Bronchial epithelial cell (primary cell): Measurements from ENCODE around the gene HES5. TPM values are rescaled to one million over a fixed set of nuclear protein-coding genes. Genes with fewer than 3 reads are reported as not detected.

ENCODE experiments used
- DNase-seq: peaks from one replicate; pipeline ENCODE4 v3.0.0-alpha.2; 2010; ENCODE audit warnings: low read depth
- FAIRE-seq: peaks from 2 replicates; lab custom pipeline; 2011; peaks lifted over from hg19 to GRCh38; lab: Jason Lieb, UNC
- H3K27me3 ChIP-seq: 2 replicates; pipeline ENCODE4 v1.5.1; 2011; ENCODE audit warnings: low read length; ENCODE audit not compliant: control insufficient read depth, insufficient read depth
- H3K36me3 ChIP-seq: 2 replicates; pipeline ENCODE4 v1.5.1; 2011; ENCODE audit warnings: low read length; ENCODE audit not compliant: control insufficient read depth, insufficient read depth
- H3K4me3 ChIP-seq: 2 replicates; pipeline ENCODE4 v1.5.1; 2011; ENCODE audit warnings: mild to moderate bottlenecking, low read depth, low read length, control low read depth
- CTCF ChIP-seq: IDR thresholded peaks from 2 replicates; pipeline ENCODE4 v1.5.1; 2011; ENCODE audit warnings: mild to moderate bottlenecking, moderate library complexity, low read length, control low read depth, inconsistent platforms; ENCODE audit not compliant: insufficient read depth, severe bottlenecking
- total RNA-seq: library from RNA; depleted of rRNA; stranded (reverse); fragments of >200 nt; gene quantifications from 2 replicates; pipeline ENCODE4 v1.2.1, GENCODE V29; 2014

The HES5 gene
- total RNA-seq, 1 donor from 2014 or later: 2.9 TPM

GRCh38 chr1:2520806-2521205 is 9.3 kb downstream of the HES5 start:
- FAIRE-seq: no peak
- no peaks in the 10 kb centered on the region for H3K27me3 ChIP-seq
- no peak for TF ChIP-seq CTCF
- H3K4me3 ChIP-seq: no peak overlapping the region
- DNase-seq: no peak
- H3K36me3 ChIP-seq: peaks cover 37% of the 10 kb centered on the region

GRCh38 chr1:2520206-2520605 is 9.9 kb downstream of the HES5 start:
- DNase-seq (no peak), FAIRE-seq (no peak)
- no peak overlapping the region for H3K4me3 ChIP-seq
- no peaks in the 10 kb centered on the region for H3K27me3 ChIP-seq
- H3K36me3 ChIP-seq: peaks cover 41% of the 10 kb centered on the region
- TF ChIP-seq CTCF: no peak

DNA sequence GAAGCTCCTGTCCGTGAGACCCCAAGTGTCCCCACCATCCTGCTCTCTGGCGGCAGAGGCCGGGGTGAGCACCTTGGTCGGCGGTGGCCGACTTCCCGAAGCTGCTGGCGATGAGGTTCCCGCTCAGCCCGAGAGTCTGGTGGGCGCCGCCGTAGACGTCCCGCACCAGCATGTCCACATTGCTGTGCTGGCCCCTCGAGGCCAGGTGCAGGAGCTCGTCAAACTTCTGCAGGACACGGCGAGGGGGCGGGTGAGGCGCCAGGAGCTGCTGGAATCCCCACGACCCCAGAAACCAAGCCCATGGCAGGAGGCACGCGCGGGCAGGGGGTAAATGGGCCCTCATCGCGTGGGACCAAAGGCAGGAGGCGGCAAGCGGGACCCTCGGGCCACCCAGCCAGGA is 10.3 kb downstream of the HES5 start:
- no peak for DNase-seq
- no peak for TF ChIP-seq CTCF
- H3K36me3 ChIP-seq: peaks cover 42% of the 10 kb centered on the region
- H3K27me3 ChIP-seq: no peaks in the 10 kb centered on the region
- FAIRE-seq: no peak
- no peak overlapping the region for H3K4me3 ChIP-seq

GRCh38 chr1:2519029-2519685 is 10.9 kb downstream of the HES5 start:
- no peak for TF ChIP-seq CTCF
- no peak for FAIRE-seq
- Histone ChIP-seq H3K4me3 (no peak overlapping the region), H3K36me3 (peaks cover 42% of the 10 kb centered on the region), H3K27me3 (no peaks in the 10 kb centered on the region)
- DNase-seq: no peak

DNA sequence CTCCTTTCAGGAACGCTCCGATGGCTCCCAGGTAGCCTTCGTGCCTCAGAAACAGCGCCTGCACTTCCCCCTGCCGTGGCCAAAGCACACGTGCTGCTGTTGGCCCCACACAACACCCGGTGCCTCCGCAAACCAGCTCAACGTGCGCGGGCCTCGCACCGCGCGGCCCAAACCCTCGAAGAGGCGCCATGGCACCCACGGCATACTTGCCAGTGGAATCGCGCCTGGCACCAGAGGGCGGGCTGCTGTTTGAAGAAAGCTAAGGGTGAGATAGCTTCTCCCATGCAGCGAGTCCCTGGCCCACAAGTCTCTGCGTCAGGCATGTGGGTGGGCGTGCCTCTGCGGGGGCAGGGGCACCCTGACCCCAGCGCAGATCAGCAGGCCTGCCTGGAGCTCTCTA is 11.5 kb downstream of the HES5 start:
- FAIRE-seq (no peak), DNase-seq (no peak)
- H3K4me3 ChIP-seq: no peak overlapping the region
- TF ChIP-seq CTCF: no peak
- peaks cover 47% of the 10 kb centered on the region for H3K36me3 ChIP-seq
- no peaks in the 10 kb centered on the region for H3K27me3 ChIP-seq

GRCh38 chr1:2517966-2518365 is 12.1 kb downstream of the HES5 start:
- H3K4me3 ChIP-seq: no peak overlapping the region
- FAIRE-seq (no peak), DNase-seq (no peak)
- TF ChIP-seq CTCF: no peak
- peaks cover 49% of the 10 kb centered on the region for H3K36me3 ChIP-seq
- no peaks in the 10 kb centered on the region for H3K27me3 ChIP-seq
